ENCODE results near the gene PPP3CA. TPM values are rescaled to one million over a fixed set of nuclear protein-coding genes. Genes with fewer than 3 reads are reported as not detected.
A peak's percentile ranks its signal among the peaks of the same experiment; 100 is the strongest.
"Not testable (repeated sequence)": the region's sequence is repeated elsewhere in the genome, so short reads cannot be mapped to it uniquely, and the experiment has no call there.

Gene PPP3CA
- total RNA-seq, 1 donor from 2014 or later = 48.8 TPM

DNA sequence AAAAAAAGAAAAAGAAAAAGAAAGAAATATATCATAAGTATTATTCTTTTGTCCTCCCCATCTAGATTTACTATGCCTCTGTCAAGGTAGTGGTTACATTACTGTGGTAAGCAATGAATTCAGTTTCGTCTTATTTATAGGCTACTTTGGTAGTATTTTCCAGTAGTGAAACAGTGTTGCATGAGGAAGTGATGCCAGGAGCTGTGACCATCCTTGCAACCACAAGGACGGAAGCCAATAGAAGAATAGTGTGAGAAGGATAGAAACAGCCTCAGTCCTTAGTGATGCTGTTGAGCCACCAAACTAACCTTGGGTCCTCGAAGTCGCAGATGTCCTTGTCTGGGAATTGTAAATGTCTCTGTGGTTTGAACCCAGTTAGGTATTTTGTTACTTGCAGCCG lies 328.5 kb downstream of the PPP3CA start:
- DNase-seq (ENCODE audit: low read depth in 2 of 2) = no peak

DNA sequence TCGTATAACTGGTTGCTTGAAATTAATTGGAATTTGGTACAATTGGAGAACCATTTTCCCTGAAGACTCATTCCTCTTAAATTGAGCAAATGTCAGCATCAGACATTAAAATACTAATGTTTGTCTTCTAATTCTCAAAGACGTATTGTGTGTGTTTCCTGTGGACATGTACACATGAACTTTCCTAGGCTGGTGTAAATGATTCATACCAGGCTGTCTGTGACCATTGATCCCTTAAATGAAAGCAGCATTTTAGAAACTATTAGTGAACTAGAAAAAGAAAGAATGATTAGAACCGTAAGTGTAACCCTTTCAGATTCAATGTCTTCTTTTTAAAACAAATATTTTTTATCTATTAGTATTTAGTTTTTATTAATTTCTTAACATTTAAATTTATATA lies 332.9 kb downstream of the PPP3CA start:
- DNase-seq (ENCODE audit: low read depth in 2 of 2) = peak; percentile 24 to 78

DNA sequence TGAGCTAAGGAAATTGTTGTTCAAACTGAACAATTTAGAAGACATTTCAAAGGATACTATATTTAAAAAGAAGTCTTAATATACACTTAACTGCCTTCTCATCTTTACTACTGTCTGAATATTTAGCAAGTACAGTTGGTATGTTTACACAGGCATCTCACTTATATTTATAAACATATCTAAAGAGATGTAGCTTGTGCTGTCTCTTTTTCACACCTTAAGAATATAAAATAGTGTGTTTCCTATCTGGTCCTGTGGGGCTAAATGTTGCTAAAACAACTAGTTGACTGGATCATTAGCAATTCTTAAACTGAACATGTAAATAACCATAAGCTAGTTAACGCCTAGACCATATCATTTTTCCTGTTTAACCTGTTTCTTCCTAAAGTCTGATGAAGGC lies 336.3 kb downstream of the PPP3CA start:
- no peak for DNase-seq (ENCODE audit: low read depth in 2 of 2)

DNA sequence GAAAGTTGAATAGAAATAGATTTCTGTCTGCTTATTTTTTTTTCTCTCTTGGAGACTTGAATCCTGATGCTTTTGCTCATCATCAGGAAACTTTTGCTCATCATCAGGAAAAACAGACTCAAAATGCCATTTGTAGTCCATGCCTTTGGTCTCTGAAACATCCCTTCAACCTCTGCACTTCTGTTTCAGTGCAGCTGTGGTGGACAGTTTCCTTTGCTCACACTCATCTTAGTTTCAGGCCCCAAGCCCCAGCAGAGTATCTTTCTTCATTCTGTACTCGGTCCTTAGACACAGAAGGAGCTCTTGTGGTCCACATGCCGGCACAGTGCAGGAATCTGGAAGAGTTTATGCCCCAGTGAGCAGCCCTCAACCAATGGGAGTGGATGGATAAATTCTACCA lies 337.9 kb downstream of the PPP3CA start:
- DNase-seq (ENCODE audit: low read depth in 2 of 2) = no peak

DNA sequence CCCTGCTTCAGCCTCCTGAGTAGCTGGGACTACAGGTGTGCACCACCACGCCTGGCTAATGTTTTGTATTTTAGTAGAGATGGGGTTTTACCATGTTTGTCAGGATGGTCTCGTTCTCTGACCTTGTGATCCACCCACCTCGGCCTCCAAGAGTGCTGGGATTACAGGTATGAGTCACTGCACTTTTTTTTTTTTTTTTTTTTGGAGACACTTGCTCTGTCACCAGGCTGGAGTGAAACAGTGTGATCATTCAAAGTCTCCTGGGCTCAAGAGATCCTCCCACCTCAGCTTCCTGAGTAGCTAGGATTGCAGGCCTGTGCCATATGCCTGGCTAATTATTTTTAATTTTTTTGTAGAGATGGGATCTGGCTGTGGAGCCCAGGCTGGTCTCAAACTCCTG lies 338.8 kb downstream of the PPP3CA start:
- no peak for DNase-seq (ENCODE audit: low read depth in 2 of 2)

DNA sequence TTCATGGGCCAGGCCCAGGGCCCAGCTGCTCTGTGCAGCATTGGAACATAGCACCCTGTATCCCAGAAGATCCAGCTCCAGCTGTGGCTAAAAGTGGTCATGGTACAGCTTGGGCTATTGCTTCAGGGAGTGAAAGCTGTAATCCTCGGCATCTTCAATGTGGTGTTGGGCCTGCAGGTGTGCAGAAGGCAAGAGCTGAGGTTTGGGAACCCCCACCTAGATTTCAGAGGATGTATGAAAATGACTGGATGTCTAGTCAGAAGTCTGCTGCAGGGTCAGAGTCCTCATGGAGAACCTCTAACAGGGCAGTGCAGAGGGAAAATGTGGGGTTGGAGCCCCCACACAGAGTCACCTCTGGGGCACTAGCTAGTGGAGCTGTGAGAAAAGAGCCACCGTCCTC lies 341.7 kb downstream of the PPP3CA start:
- DNase-seq (ENCODE audit: low read depth in 2 of 2) = no peak

DNA sequence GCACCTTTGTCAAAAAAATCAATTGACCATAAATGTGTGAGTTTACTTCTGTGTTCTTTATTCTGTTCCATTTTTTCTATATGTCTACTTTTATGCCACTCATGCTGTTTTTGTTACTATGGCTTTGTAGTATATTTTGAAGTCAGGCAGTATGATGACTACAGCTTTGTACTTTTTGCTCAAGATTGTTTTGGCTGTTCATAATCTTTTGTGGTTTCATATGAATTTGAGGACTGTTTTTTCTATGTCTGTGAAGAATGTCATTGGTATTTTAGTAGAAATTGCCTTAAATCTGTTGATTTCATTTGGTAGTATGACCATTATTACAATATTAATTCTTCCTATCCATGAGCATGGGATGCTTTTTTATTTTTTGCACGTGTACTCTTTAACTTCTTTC lies 346.8 kb downstream of the PPP3CA start:
- no peak for DNase-seq (ENCODE audit: low read depth in 2 of 2)

DNA sequence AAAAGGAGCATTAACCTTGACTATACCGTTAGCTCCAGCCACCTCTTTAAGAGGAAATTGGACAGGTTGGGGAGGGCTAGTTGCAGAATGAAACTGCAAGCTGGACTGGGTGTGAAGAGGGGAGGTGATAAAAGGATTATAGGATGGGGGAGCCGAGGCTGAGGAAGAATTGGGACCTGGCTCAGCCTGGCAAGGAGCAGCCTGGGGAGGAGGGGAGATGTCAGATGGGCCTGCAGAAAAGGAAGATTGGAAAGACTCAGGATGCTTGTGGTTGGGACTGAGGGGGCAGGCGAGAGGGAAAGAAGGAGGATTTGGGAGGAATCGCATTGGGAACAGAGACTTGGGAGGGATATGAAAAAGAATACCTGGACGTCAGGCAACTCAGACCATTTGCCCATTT lies 351.7 kb downstream of the PPP3CA start:
- no peak for DNase-seq (ENCODE audit: low read depth in 2 of 2)

DNA sequence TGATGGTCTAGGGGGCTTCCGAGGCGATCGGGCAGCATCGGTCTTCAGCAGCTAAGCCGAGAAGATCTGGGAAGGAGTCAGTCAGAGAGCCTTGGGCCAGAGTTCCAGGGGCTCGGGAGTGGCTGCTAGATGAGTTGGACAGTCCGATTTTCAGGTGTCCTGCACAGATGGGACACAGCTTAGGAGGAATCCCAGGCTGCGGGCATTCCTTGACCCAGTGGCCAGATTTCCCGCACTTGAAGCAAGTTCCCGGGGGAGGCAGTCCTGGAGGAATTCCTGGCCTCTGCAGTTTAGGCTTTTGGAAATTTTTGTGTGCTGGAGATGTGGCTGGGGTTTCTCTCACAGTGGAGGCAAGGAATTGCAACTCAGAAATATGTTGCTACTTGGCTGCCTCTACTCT lies 352.3 kb downstream of the PPP3CA start:
- not testable (repeated sequence) for DNase-seq (ENCODE audit: low read depth in 2 of 2)

DNA sequence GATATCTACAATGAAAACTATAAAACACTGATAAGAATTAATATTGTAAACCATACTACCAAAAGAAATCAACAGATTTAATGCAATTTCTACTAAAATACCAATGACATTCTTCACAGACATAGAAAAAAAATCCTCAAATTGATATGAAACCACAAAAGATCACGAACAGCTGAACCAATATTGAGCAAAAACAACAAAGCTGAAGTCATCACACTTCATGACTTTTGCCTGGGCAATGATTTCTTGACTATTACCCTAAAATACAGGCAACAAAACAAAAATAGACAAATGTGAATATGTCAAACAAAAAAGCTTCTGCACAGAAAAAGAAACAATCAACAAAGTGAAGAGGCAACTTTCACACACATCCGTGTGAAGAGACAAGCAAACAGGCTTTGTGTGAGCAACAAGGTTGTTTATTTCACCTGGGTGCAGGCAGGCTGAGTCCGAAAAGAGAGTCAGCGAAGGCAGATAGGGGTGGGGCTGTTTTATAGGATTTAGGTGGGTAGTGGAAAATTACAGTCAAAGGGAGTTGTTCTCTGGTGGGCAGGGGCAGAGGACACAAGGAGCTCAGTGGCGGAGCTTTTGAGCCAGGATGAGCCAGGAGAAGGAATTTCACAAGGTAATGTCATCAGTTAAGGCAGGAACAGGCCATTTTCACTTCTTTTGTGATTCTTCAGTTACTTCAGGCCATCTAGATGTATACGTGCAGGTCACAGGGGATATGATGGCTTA lies 355.8 kb downstream of the PPP3CA start:
- DNase-seq (ENCODE audit: low read depth in 2 of 2) = not testable (repeated sequence)

DNA sequence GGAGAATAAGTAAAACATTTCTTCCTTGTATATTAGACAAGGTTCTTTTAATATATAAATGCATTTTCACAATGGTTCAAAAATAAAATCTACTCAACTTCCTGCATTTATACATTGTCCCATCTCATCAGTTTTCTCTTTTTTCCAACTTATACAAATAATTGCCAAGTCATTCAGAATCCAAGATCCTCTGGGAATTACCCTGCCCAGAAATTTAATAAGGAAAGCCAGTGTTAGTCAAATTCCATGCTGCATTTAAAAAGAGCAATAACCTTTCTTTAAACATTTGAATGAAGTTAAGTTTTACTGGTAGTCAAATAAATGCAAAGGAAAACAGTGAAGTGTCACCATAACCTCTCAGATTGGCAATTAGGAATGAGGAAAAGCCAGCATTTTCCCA lies 357.9 kb downstream of the PPP3CA start:
- DNase-seq (ENCODE audit: low read depth in 2 of 2) = no peak

DNA sequence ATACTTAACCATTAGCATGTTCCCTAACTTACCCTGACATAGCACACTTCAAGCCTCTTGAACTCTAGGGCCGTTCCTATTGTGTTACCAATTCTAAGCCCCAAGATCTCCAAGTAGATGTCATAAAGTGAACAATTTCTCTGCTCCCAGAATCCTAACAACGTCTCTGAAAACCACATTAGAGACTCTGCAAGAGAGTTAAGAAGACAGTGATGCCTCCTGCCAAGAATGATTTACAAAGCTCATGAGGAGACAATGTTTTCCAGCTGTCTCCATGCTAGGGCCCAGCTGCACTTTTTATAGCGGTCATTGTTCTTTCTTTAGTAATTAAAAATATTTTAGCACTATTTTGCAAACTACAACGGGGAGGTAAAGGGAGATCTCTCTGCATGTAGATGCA lies 358.4 kb downstream of the PPP3CA start:
- no peak for DNase-seq (ENCODE audit: low read depth in 2 of 2)

DNA sequence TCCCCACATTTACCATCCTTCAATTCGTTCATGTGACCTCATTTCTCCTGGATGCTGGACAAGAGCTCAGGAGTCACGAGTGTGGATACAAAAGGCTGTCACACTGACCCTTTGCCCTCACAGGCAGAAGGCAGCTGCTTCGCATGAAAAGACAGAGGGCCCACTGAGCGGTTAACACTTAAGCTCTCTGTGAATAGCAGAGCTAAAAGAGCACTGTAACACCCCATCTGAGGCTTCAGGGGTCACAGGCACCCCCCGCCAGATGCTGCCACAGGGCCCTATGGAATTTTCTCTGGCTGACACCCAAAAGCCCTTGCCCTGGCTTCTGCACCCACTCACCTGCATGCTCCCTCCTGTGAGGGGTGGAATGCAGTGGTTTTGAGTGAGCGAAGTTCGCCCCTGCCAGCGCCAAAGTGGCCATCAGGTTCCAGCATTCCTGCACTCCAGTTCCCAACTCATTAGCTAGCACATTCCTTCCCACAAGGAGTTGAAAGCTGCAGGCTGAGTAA lies 360.9 kb downstream of the PPP3CA start:
- no peak for DNase-seq (ENCODE audit: low read depth in 2 of 2)

DNA sequence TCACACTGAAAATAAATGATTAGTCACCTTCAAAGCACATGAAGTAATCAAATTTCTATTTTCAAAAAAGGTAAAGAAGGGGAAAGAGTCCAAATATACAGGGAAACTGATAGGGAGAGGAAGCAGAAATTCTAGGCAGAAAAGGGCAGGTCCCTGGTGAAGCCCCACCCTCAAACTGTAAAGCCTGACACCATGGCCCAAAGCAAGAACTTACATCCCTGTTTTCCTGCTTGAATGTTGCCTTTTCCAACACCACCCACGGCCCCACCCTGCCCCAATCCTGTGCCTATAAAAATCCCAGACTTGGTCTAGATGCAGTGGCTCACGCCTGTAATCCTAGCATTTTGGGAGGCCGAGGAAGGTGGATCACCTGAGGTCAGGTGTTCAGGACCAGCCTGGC lies 361.8 kb downstream of the PPP3CA start:
- no peak for DNase-seq (ENCODE audit: low read depth in 2 of 2)

DNA sequence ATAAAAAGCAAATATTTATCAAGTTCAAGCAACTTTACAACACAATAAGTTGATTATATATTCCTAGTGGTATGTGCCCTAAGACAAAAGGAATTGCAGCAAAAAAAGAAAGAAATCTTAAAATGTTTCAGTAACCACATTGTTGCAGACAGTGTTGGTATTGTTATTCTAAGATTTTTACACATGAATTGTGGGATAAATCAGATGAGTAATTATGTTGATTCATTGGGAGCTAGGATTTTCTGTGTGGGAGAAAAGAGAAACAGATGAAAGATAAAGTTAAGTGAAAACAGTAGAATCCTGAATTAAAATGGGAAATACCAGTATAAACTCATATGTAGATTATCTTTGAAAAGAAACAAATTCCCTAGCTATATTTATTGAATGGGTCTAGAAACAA lies 362.4 kb downstream of the PPP3CA start:
- DNase-seq (ENCODE audit: low read depth in 2 of 2) = no peak

DNA sequence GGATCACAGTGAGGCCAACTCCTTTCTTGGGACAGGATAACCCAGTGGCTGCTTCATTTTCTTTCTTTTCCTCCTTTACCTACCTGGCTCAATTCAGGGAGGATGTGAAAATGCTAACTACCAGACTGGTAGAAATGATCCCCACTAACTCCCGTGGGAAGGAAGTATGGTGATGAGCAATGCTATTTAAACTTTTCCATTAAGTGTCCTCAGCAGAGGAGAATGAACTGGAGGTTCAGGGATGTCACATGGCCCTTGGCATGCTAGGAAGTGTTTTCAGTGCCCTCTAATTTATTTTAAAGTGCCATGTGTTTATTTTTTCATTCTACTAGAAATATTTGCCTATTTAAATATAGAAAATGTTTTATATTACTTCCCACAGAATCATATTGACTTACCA lies 363.9 kb downstream of the PPP3CA start:
- DNase-seq (ENCODE audit: low read depth in 2 of 2) = no peak

DNA sequence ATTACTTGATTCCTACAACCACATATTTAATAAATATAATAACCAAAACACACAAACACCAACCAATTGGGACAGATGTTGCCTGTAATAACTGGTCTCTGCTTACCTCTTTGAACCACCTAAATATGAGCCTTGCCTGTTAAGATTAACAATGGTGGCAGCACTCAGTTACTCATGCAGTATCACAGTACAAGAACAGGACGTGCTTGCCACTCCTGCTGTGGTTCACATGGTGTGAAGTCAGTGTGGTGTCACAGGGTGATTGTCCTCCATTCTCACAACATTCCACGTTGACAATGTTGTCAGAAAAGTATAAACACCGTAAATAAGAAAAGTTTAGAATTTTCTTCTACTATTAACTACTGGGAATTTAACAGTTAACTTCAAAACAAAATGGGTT lies 365.0 kb downstream of the PPP3CA start:
- DNase-seq (ENCODE audit: low read depth in 2 of 2) = no peak

DNA sequence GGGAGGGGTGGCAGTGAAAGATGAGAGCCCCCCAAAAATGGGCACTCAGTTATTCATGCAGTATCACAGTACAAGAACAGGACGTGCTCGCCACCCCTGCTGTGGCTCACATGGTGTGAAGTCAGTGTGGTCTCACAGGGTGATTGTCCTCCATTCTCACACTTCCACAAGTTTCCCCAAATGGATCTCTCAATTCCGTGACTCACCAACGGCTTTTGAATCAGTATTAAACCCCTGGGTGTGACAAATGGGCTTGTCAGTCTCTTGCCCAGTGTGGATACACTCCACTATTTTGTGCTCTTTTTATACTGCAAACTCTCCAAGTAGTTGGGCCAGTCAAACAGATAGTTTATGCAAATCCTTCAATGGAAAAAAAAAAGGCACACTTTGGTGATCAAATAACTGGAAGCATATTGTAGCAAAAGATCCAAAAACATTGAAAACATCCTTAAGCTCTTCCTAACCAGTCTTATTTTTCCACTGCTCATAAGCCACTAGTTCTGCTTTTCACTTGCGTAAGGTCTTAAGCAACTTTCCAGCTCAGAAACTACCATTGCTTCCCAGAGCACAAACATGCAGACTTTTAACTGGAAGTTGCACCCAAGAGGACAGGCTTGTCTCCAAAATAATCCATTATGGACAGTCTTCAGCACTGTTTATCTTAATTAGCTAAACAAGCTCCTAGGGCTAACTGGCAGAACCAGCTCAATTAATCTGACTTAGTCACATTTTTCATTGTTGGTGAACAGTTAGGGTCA lies 365.7 kb downstream of the PPP3CA start:
- no peak for DNase-seq (ENCODE audit: low read depth in 2 of 2)

DNA sequence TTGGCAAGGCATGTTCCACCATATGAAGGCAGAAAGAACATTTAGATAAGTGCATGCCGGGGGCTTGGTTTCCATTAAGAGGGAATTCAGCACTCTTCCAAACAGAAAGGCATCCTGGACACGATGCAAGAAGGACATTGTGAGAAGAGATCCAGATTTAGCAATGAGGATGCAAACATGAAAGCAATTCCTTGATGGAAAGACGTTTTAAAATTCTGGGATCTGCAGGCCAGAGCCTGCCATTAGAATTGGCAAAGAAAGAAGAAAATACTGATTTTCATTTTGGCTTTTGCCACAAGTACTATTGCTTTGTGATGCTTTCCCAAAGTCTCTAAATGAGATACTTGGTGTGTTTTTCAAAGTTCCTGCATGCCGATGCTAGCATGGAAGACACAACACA lies 367.6 kb downstream of the PPP3CA start:
- no peak for DNase-seq (ENCODE audit: low read depth in 2 of 2)

DNA sequence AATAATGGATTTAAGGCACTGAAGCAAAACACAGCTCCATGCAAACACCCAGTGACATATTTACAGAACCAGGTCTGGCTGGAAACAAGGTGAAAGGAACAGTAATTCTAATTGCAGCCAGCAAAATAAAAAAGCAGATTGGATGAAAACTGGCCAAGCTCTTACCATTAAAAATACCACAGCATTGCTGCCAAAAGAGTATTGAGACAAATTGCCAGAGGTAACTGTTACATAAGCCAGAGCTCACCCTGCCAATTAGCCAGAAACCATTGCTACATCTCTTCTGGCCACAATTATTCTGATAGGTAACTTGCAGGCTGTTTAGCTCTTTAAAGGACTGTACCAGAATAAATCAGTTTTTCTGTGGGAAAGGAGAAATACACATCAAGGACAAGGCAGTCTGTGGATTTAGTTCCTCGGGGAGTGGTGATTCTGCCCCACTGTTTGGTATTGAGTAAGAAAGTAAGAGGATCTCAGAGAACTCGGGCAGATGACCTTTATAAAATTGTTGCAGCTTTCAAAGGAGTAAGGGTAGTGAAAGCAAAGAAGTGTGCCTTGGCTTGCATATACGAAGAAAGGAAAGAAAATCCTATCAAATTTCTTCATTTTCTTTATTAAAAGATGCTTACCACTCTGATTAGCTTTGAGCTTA lies 369.5 kb downstream of the PPP3CA start:
- DNase-seq (ENCODE audit: low read depth in 2 of 2) = no peak

DNA sequence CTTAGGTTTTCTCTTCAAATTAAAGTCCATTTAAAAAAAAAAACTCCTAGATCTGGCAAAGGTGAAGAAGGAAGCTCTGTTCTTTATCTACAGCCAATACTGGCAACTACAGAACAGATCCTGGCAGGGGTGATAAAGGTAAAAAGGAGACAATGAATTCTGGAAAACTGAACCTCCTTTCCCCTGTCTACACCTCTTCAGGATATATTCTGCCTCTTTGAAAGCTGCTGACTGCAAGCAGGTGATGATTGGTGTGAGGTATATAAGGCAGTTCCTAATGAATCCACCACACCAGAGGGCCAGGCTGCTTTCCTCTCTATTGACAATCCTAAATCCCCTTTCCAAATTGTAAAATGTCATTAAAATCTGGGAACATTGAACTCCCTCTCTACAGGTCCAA lies 370.1 kb downstream of the PPP3CA start:
- DNase-seq (ENCODE audit: low read depth in 2 of 2) = no peak

All from lung microvascular endothelial cell (primary cell).